HL-60 (cell line): ENCODE measurements around the gene PRKAB1.

Experiments
- CTCF ChIP-seq: IDR thresholded peaks from one replicate; pipeline ENCODE4 v1.5.1; 2011; ENCODE audit warnings: low read length, control low read depth, inconsistent platforms; ENCODE audit not compliant: insufficient read depth
- GABPA ChIP-seq: IDR thresholded peaks from 2 replicates; pipeline ENCODE4 v1.6.1; 2012; ENCODE audit warnings: low read depth
- POLR2AphosphoS5 ChIP-seq: IDR thresholded peaks from 2 replicates; pipeline ENCODE4 v1.6.1; 2012; ENCODE audit warnings: low read depth
- TF ChIP-seq, protein P1 (sequence below): IDR thresholded peaks from 2 replicates; pipeline ENCODE4 v1.6.1; 2012; ENCODE audit warnings: low read depth; ENCODE audit not compliant: insufficient replicate concordance

- no peak for TF ChIP-seq CTCF
- TF ChIP-seq POLR2AphosphoS5: no peak
- no peak for TF ChIP-seq GABPA
- TF ChIP-seq, protein P1, sequence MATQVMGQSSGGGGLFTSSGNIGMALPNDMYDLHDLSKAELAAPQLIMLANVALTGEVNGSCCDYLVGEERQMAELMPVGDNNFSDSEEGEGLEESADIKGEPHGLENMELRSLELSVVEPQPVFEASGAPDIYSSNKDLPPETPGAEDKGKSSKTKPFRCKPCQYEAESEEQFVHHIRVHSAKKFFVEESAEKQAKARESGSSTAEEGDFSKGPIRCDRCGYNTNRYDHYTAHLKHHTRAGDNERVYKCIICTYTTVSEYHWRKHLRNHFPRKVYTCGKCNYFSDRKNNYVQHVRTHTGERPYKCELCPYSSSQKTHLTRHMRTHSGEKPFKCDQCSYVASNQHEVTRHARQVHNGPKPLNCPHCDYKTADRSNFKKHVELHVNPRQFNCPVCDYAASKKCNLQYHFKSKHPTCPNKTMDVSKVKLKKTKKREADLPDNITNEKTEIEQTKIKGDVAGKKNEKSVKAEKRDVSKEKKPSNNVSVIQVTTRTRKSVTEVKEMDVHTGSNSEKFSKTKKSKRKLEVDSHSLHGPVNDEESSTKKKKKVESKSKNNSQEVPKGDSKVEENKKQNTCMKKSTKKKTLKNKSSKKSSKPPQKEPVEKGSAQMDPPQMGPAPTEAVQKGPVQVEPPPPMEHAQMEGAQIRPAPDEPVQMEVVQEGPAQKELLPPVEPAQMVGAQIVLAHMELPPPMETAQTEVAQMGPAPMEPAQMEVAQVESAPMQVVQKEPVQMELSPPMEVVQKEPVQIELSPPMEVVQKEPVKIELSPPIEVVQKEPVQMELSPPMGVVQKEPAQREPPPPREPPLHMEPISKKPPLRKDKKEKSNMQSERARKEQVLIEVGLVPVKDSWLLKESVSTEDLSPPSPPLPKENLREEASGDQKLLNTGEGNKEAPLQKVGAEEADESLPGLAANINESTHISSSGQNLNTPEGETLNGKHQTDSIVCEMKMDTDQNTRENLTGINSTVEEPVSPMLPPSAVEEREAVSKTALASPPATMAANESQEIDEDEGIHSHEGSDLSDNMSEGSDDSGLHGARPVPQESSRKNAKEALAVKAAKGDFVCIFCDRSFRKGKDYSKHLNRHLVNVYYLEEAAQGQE: no peak
Observed at GRCh38 chr12:119727600-119728443, 59.9 kb downstream of the PRKAB1 start.
